Lower lobe of right lung (tissue), 2 donors: Measurements from ENCODE around the gene PTPRG. TPM values are rescaled to one million over a fixed set of nuclear protein-coding genes. Genes with fewer than 3 reads are reported as not detected.

Experiments used
- ATAC-seq, 2 donors: fragments of 200-7000 bp; cut with Tn5 transposase; one replicate each; pipeline ENCODE4 v1.9.1; 2020 to 2022; ENCODE audit warnings: mild to moderate bottlenecking in 2 of 2, moderate library complexity in 2 of 2
- DNase-seq: peaks from one replicate; pipeline ENCODE4 v3.0.0-alpha.2; 2020
- H3K27ac ChIP-seq: fragments of 200-600 bp; one replicate; pipeline ENCODE4 v1.8.0; 2022
- H3K27me3 ChIP-seq: fragments of 200-600 bp; one replicate; pipeline ENCODE4 v1.8.0; 2022; ENCODE audit warnings: low read depth
- H3K36me3 ChIP-seq: fragments of 200-600 bp; one replicate; pipeline ENCODE4 v1.8.0; 2022; ENCODE audit warnings: mild to moderate bottlenecking
- H3K4me1 ChIP-seq: fragments of 200-600 bp; one replicate; pipeline ENCODE4 v1.8.0; 2022
- H3K4me3 ChIP-seq: fragments of 200-600 bp; one replicate; pipeline ENCODE4 v1.8.0; 2022; ENCODE audit warnings: mild to moderate bottlenecking
- H3K9me3 ChIP-seq: fragments of 200-600 bp; one replicate; pipeline ENCODE4 v1.8.0; 2022
- intact Hi-C: fragments of 100-400 bp; cut with DNase I; formaldehyde crosslinking; loops from one replicate; pipeline ENCODE4 v1.11.0; 2022
- total RNA-seq: library from RNA; stranded (reverse); fragmentation: NEBNext Ultra II Directional; extraction: Animal tissue kit (Norgen Biotek cat#: 25700); gene quantifications from one replicate; pipeline ENCODE4 v1.2.1, GENCODE V29; 2021
- TF ChIP-seq, protein P1 (sequence below): fragments of 200-600 bp; IDR thresholded peaks from one replicate; pipeline ENCODE4 v1.8.0; 2022; ENCODE audit warnings: antibody characterized with exemption, mild to moderate bottlenecking
- donor health status: DM: no; HTN: yes; CAD: no; lungs with severe emphysema.

Gene PTPRG
- total RNA-seq, 1 donor from 2014 or later, result 67.6 TPM

- no peak overlapping the region for H3K27ac ChIP-seq
- peaks cover 5% of the 10 kb centered on the region for H3K4me1 ChIP-seq
- TF ChIP-seq, protein P1, sequence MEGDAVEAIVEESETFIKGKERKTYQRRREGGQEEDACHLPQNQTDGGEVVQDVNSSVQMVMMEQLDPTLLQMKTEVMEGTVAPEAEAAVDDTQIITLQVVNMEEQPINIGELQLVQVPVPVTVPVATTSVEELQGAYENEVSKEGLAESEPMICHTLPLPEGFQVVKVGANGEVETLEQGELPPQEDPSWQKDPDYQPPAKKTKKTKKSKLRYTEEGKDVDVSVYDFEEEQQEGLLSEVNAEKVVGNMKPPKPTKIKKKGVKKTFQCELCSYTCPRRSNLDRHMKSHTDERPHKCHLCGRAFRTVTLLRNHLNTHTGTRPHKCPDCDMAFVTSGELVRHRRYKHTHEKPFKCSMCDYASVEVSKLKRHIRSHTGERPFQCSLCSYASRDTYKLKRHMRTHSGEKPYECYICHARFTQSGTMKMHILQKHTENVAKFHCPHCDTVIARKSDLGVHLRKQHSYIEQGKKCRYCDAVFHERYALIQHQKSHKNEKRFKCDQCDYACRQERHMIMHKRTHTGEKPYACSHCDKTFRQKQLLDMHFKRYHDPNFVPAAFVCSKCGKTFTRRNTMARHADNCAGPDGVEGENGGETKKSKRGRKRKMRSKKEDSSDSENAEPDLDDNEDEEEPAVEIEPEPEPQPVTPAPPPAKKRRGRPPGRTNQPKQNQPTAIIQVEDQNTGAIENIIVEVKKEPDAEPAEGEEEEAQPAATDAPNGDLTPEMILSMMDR, result no peak
- no peak for DNase-seq
- H3K27me3 ChIP-seq, result no peaks in the 10 kb centered on the region
- H3K4me3 ChIP-seq, result no peak overlapping the region
- intact Hi-C loops, result no loop called here
- no peaks in the 10 kb centered on the region for H3K9me3 ChIP-seq
- no peaks in the 10 kb centered on the region for H3K36me3 ChIP-seq
- no peak for ATAC-seq
Measured at GRCh38 chr3:62149539-62149938, 588.2 kb downstream of the PTPRG start.

- H3K4me3 ChIP-seq, result no peak overlapping the region
- no peaks in the 10 kb centered on the region for H3K27me3 ChIP-seq
- DNase-seq (no peak), ATAC-seq (no peak)
- no peaks in the 10 kb centered on the region for H3K9me3 ChIP-seq
- TF ChIP-seq, protein P1, result no peak
- peaks cover 5% of the 10 kb centered on the region for H3K4me1 ChIP-seq
- no peak overlapping the region for H3K27ac ChIP-seq
- H3K36me3 ChIP-seq, result no peaks in the 10 kb centered on the region
- intact Hi-C loops, result no loop called here
Measured at GRCh38 chr3:62149962-62150361, 588.6 kb downstream of the PTPRG start.

- intact Hi-C loops, result no loop called here
- TF ChIP-seq, protein P1, result no peak
- Histone ChIP-seq H3K27ac (no peak overlapping the region), H3K4me3 (no peak overlapping the region), H3K4me1 (peaks cover 5% of the 10 kb centered on the region), H3K36me3 (no peaks in the 10 kb centered on the region), H3K9me3 (no peaks in the 10 kb centered on the region), H3K27me3 (no peaks in the 10 kb centered on the region)
- no peak for DNase-seq
- no peak for ATAC-seq
Measured at GRCh38 chr3:62151591-62151990, 590.2 kb downstream of the PTPRG start.

- no peak for ATAC-seq
- H3K4me3 ChIP-seq, result no peak overlapping the region
- no peaks in the 10 kb centered on the region for H3K9me3 ChIP-seq
- DNase-seq, result no peak
- intact Hi-C loops, result no loop called here
- H3K36me3 ChIP-seq, result no peaks in the 10 kb centered on the region
- peaks cover 8% of the 10 kb centered on the region for H3K4me1 ChIP-seq
- TF ChIP-seq, protein P1, result no peak
- H3K27me3 ChIP-seq, result no peaks in the 10 kb centered on the region
- H3K27ac ChIP-seq, result no peak overlapping the region
Measured at GRCh38 chr3:62153231-62153630, 591.9 kb downstream of the PTPRG start.

DNA sequence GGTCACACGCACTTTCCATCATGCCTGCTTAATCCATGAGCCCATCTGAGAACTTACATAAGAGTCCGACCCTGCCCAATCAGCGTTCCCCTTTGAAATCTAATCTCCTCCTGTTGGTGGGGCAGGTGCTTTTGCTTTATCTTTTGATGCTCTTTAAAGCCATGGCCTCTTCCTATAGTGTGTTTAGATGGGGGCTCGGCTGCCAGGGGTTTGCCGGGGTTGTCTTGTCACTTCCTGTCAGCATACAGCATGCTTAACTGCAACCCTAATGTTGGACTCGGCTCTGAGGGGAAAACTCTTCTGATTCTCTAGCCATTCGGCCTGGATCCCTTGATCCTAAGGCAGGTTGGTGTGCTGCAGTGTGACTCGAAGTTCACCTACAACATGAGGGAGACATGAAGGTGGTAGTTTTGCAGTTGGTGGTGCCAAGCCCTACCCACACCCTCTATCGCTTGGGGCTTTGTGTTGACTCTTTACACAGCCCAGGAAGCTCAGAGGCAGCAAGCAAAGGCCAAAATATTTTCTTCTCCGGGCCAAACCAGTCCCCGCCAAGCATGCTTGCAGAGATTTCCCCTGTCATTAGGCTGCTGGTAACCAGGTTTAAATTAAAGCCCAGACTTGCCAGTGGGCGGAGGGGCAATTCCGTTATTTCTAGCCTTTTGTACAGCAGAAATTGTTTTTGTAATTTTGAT, 593.2 kb downstream of the PTPRG start:
- Histone ChIP-seq H3K9me3 (no peaks in the 10 kb centered on the region), H3K4me1 (peaks cover 19% of the 10 kb centered on the region), H3K27ac (no peak overlapping the region), H3K36me3 (no peaks in the 10 kb centered on the region), H3K27me3 (no peaks in the 10 kb centered on the region), H3K4me3 (no peak overlapping the region)
- intact Hi-C loops, result no loop called here
- ATAC-seq (no peak), DNase-seq (no peak)
- TF ChIP-seq, protein P1, result no peak
